ENCODE measurements around the gene KIAA1549.

The KIAA1549 gene

GRCh38 chr7:138785587-138786437, 195.4 kb downstream of the KIAA1549 start:
- TF ChIP-seq, protein P1, sequence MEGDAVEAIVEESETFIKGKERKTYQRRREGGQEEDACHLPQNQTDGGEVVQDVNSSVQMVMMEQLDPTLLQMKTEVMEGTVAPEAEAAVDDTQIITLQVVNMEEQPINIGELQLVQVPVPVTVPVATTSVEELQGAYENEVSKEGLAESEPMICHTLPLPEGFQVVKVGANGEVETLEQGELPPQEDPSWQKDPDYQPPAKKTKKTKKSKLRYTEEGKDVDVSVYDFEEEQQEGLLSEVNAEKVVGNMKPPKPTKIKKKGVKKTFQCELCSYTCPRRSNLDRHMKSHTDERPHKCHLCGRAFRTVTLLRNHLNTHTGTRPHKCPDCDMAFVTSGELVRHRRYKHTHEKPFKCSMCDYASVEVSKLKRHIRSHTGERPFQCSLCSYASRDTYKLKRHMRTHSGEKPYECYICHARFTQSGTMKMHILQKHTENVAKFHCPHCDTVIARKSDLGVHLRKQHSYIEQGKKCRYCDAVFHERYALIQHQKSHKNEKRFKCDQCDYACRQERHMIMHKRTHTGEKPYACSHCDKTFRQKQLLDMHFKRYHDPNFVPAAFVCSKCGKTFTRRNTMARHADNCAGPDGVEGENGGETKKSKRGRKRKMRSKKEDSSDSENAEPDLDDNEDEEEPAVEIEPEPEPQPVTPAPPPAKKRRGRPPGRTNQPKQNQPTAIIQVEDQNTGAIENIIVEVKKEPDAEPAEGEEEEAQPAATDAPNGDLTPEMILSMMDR (IDR thresholded peaks at IDR 0.05): no peak
- Histone ChIP-seq H3K4me1 (no peaks in the 10 kb centered on the region), H3K36me3 (no peaks in the 10 kb centered on the region), H3K27me3 (no peaks in the 10 kb centered on the region), H3K27ac (no peak overlapping the region), H3K4me3 (no peak overlapping the region), H3K9me3 (no peaks in the 10 kb centered on the region)
- DNase-seq: no peak
- intact Hi-C loops (cut with DNase I; ENCODE audit: low total_unique reads): no loop called here

DNA sequence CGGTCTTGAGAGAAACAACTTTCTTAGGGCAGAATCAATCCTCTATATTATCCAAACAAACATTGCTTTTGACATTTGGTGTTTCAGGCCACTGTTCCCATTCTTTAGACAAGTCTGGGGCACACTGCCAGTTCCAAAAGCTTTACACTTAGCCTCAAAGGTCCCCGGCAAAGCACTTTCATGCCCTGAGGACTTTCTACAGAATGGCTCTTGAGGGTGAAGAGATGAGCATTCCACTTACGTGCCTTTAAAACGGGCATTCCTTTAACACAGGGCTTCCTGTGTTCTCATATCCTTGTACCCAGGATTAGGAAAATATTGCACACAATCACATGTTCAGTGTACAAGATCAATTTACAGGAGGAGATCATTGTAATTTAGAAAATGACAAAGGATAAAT, 196.5 kb downstream of the KIAA1549 start:
- H3K36me3 ChIP-seq: no peaks in the 10 kb centered on the region
- TF ChIP-seq, protein P1 (IDR thresholded peaks at IDR 0.05): no peak
- DNase-seq: no peak
- H3K9me3 ChIP-seq: no peaks in the 10 kb centered on the region
- no peaks in the 10 kb centered on the region for H3K27me3 ChIP-seq
- intact Hi-C loops (cut with DNase I; ENCODE audit: low total_unique reads): no loop called here
- H3K4me3 ChIP-seq: no peak overlapping the region
- no peaks in the 10 kb centered on the region for H3K4me1 ChIP-seq
- no peak overlapping the region for H3K27ac ChIP-seq
